ENCODE measurements around the gene SLC2A10. TPM values are rescaled to one million over a fixed set of nuclear protein-coding genes. Genes with fewer than 3 reads are reported as not detected.

The SLC2A10 gene
- under 0.01 TPM for total RNA-seq

- peaks cover 11% of the 10 kb centered on the region for H3K27me3 ChIP-seq (ENCODE audit: insufficient read depth, low read length)
- H3K4me1 ChIP-seq (ENCODE audit: insufficient read depth, low read length): no peaks in the 10 kb centered on the region
- peak within 1 kb of the TSS; percentile 15 for H3K4me3 ChIP-seq (ENCODE audit: low read length)
- no peaks in the 10 kb centered on the region for H3K9me3 ChIP-seq (ENCODE audit: low read depth, low read length)
Measured at GRCh38 chr20:46709459-46710152, at the start of gene SLC2A10. SLC2A10 (plus strand) TSS chr20:46709649; CDS start chr20:46709737, 88 bp downstream.

GRCh38 chr20:46660487-46660886 is 49.0 kb upstream of the SLC2A10 start:
- H3K9me3 ChIP-seq (ENCODE audit: low read depth, low read length): no peaks in the 10 kb centered on the region
- H3K4me3 ChIP-seq (ENCODE audit: low read length): no peak overlapping the region
- H3K4me1 ChIP-seq (ENCODE audit: insufficient read depth, low read length): no peaks in the 10 kb centered on the region
- H3K27me3 ChIP-seq (ENCODE audit: insufficient read depth, low read length): no peaks in the 10 kb centered on the region

GRCh38 chr20:46661659-46662058 is 47.8 kb upstream of the SLC2A10 start:
- Histone ChIP-seq H3K4me1 (ENCODE audit: insufficient read depth, low read length) (no peaks in the 10 kb centered on the region), H3K27me3 (ENCODE audit: insufficient read depth, low read length) (no peaks in the 10 kb centered on the region), H3K4me3 (ENCODE audit: low read length) (no peak overlapping the region), H3K9me3 (ENCODE audit: low read depth, low read length) (no peaks in the 10 kb centered on the region)

GRCh38 chr20:46663531-46663930 is 45.9 kb upstream of the SLC2A10 start:
- no peaks in the 10 kb centered on the region for H3K9me3 ChIP-seq (ENCODE audit: low read depth, low read length)
- no peaks in the 10 kb centered on the region for H3K4me1 ChIP-seq (ENCODE audit: insufficient read depth, low read length)
- no peak overlapping the region for H3K4me3 ChIP-seq (ENCODE audit: low read length)
- H3K27me3 ChIP-seq (ENCODE audit: insufficient read depth, low read length): no peaks in the 10 kb centered on the region

GRCh38 chr20:46665602-46666001 is 43.8 kb upstream of the SLC2A10 start:
- Histone ChIP-seq H3K9me3 (ENCODE audit: low read depth, low read length) (peaks cover 4% of the 10 kb centered on the region), H3K4me3 (ENCODE audit: low read length) (no peak overlapping the region), H3K27me3 (ENCODE audit: insufficient read depth, low read length) (no peaks in the 10 kb centered on the region), H3K4me1 (ENCODE audit: insufficient read depth, low read length) (no peaks in the 10 kb centered on the region)

GRCh38 chr20:46666306-46666705 is 43.1 kb upstream of the SLC2A10 start:
- Histone ChIP-seq H3K4me3 (ENCODE audit: low read length) (no peak overlapping the region), H3K9me3 (ENCODE audit: low read depth, low read length) (peaks cover 4% of the 10 kb centered on the region), H3K27me3 (ENCODE audit: insufficient read depth, low read length) (no peaks in the 10 kb centered on the region), H3K4me1 (ENCODE audit: insufficient read depth, low read length) (no peaks in the 10 kb centered on the region)

- Histone ChIP-seq H3K4me3 (ENCODE audit: low read length) (no peak overlapping the region), H3K9me3 (ENCODE audit: low read depth, low read length) (peaks cover 4% of the 10 kb centered on the region), H3K27me3 (ENCODE audit: insufficient read depth, low read length) (no peaks in the 10 kb centered on the region), H3K4me1 (ENCODE audit: insufficient read depth, low read length) (no peaks in the 10 kb centered on the region)
Measured at GRCh38 chr20:46666818-46667515, 42.5 kb upstream of the SLC2A10 start.

- no peak overlapping the region for H3K4me3 ChIP-seq (ENCODE audit: low read length)
- H3K9me3 ChIP-seq (ENCODE audit: low read depth, low read length): peaks cover 4% of the 10 kb centered on the region
- no peaks in the 10 kb centered on the region for H3K4me1 ChIP-seq (ENCODE audit: insufficient read depth, low read length)
- H3K27me3 ChIP-seq (ENCODE audit: insufficient read depth, low read length): no peaks in the 10 kb centered on the region
Measured at GRCh38 chr20:46670228-46670584, 39.2 kb upstream of the SLC2A10 start.

- no peaks in the 10 kb centered on the region for H3K27me3 ChIP-seq (ENCODE audit: insufficient read depth, low read length)
- H3K4me3 ChIP-seq (ENCODE audit: low read length): no peak overlapping the region
- peaks cover 4% of the 10 kb centered on the region for H3K9me3 ChIP-seq (ENCODE audit: low read depth, low read length)
- H3K4me1 ChIP-seq (ENCODE audit: insufficient read depth, low read length): no peaks in the 10 kb centered on the region
Measured at GRCh38 chr20:46670585-46671584, 38.6 kb upstream of the SLC2A10 start.

- Histone ChIP-seq H3K4me3 (ENCODE audit: low read length) (no peak overlapping the region), H3K27me3 (ENCODE audit: insufficient read depth, low read length) (no peaks in the 10 kb centered on the region), H3K4me1 (ENCODE audit: insufficient read depth, low read length) (no peaks in the 10 kb centered on the region), H3K9me3 (ENCODE audit: low read depth, low read length) (peaks cover 4% of the 10 kb centered on the region)
Measured at GRCh38 chr20:46671866-46672542, 37.4 kb upstream of the SLC2A10 start.

- H3K27me3 ChIP-seq (ENCODE audit: insufficient read depth, low read length): no peaks in the 10 kb centered on the region
- H3K4me1 ChIP-seq (ENCODE audit: insufficient read depth, low read length): no peaks in the 10 kb centered on the region
- peaks cover 4% of the 10 kb centered on the region for H3K9me3 ChIP-seq (ENCODE audit: low read depth, low read length)
- no peak overlapping the region for H3K4me3 ChIP-seq (ENCODE audit: low read length)
Measured at GRCh38 chr20:46672543-46673148, 36.8 kb upstream of the SLC2A10 start.

- Histone ChIP-seq H3K27me3 (ENCODE audit: insufficient read depth, low read length) (no peaks in the 10 kb centered on the region), H3K9me3 (ENCODE audit: low read depth, low read length) (peaks cover 4% of the 10 kb centered on the region), H3K4me3 (ENCODE audit: low read length) (no peak overlapping the region), H3K4me1 (ENCODE audit: insufficient read depth, low read length) (no peaks in the 10 kb centered on the region)
Measured at GRCh38 chr20:46673394-46674252, 35.8 kb upstream of the SLC2A10 start.

- no peak overlapping the region for H3K4me3 ChIP-seq (ENCODE audit: low read length)
- H3K9me3 ChIP-seq (ENCODE audit: low read depth, low read length): peaks cover 4% of the 10 kb centered on the region
- no peaks in the 10 kb centered on the region for H3K27me3 ChIP-seq (ENCODE audit: insufficient read depth, low read length)
- H3K4me1 ChIP-seq (ENCODE audit: insufficient read depth, low read length): no peaks in the 10 kb centered on the region
Measured at GRCh38 chr20:46674253-46675083, 35.0 kb upstream of the SLC2A10 start.

Data from mononuclear cell (primary cell).